Dendritic cell treated with granulocyte-macrophage colony-stimulating factor and Interleukin-4, amounts not matched to agents 40 ng/mL and 50 ng/mL, for 4 days (primary cell): ENCODE results near the gene FOXE1.

Experiments used
- H3K27ac Mint-ChIP-seq: one replicate; pipeline ENCODE4 v1.8.0; 2022; ENCODE audit warnings: mild to moderate bottlenecking, mixed read lengths
- H3K27me3 Mint-ChIP-seq: one replicate; pipeline ENCODE4 v1.8.0; 2022; ENCODE audit warnings: mild to moderate bottlenecking, mixed read lengths
- H3K36me3 Mint-ChIP-seq: one replicate; pipeline ENCODE4 v1.8.0; 2022; ENCODE audit warnings: low read depth, mixed read lengths
- H3K4me1 Mint-ChIP-seq: one replicate; pipeline ENCODE4 v1.8.0; 2022; ENCODE audit warnings: low read depth, mixed read lengths
- H3K4me3 Mint-ChIP-seq: one replicate; pipeline ENCODE4 v1.8.0; 2022; ENCODE audit warnings: mild to moderate bottlenecking, moderate library complexity, mixed read lengths
- H3K9me3 Mint-ChIP-seq: one replicate; pipeline ENCODE4 v1.8.0; 2022; ENCODE audit warnings: mixed read lengths
- intact Hi-C: fragments of 100-400 bp; cut with micrococcal nuclease; formaldehyde crosslinking; loops from one replicate; pipeline ENCODE4 v1.15.0; 2022

The FOXE1 gene

GRCh38 chr9:97831843-97832636 lies 21.0 kb upstream of the FOXE1 start:
- peaks cover 18% of the 10 kb centered on the region for H3K4me1 Mint-ChIP-seq
- H3K9me3 Mint-ChIP-seq: no peaks in the 10 kb centered on the region
- peaks cover 54% of the 10 kb centered on the region for H3K27me3 Mint-ChIP-seq
- H3K4me3 Mint-ChIP-seq: no peak overlapping the region
- H3K36me3 Mint-ChIP-seq: no peaks in the 10 kb centered on the region
- intact Hi-C loops: no loop called here
- no peak overlapping the region for H3K27ac Mint-ChIP-seq

GRCh38 chr9:97840521-97840920 lies 12.5 kb upstream of the FOXE1 start:
- H3K27me3 Mint-ChIP-seq: peaks cover 69% of the 10 kb centered on the region
- no peak overlapping the region for H3K27ac Mint-ChIP-seq
- no peaks in the 10 kb centered on the region for H3K4me1 Mint-ChIP-seq
- no peaks in the 10 kb centered on the region for H3K36me3 Mint-ChIP-seq
- no peaks in the 10 kb centered on the region for H3K9me3 Mint-ChIP-seq
- intact Hi-C loops: no loop called here
- H3K4me3 Mint-ChIP-seq: no peak overlapping the region

- no peaks in the 10 kb centered on the region for H3K9me3 Mint-ChIP-seq
Measured at GRCh38 chr9:97842960-97843359, 10.1 kb upstream of the FOXE1 start.

GRCh38 chr9:97845130-97845529 lies 7.9 kb upstream of the FOXE1 start:
- Mint-ChIP-seq H3K27ac (no peak overlapping the region), H3K4me3 (no peak overlapping the region), H3K4me1 (peaks cover 15% of the 10 kb centered on the region), H3K27me3 (peaks cover 85% of the 10 kb centered on the region), H3K36me3 (no peaks in the 10 kb centered on the region), H3K9me3 (no peaks in the 10 kb centered on the region)
- intact Hi-C loops: no loop called here

More at GRCh38 chr9:97842960-97843359, 10.1 kb upstream of the FOXE1 start:
- intact Hi-C loops: no loop called here
- H3K4me1 Mint-ChIP-seq: peaks cover 8% of the 10 kb centered on the region
- no peaks in the 10 kb centered on the region for H3K36me3 Mint-ChIP-seq
- H3K27me3 Mint-ChIP-seq: peaks cover 75% of the 10 kb centered on the region
- no peak overlapping the region for H3K27ac Mint-ChIP-seq
- no peak overlapping the region for H3K4me3 Mint-ChIP-seq

- intact Hi-C loops: no loop called here
- no peak overlapping the region for H3K27ac Mint-ChIP-seq
Measured at GRCh38 chr9:97845763-97846162, 7.3 kb upstream of the FOXE1 start.

GRCh38 chr9:97846347-97846746 lies 6.7 kb upstream of the FOXE1 start:
- H3K4me1 Mint-ChIP-seq: peaks cover 15% of the 10 kb centered on the region
- no peaks in the 10 kb centered on the region for H3K9me3 Mint-ChIP-seq
- H3K27me3 Mint-ChIP-seq: peaks cover 87% of the 10 kb centered on the region
- intact Hi-C loops: no loop called here
- H3K27ac Mint-ChIP-seq: no peak overlapping the region
- H3K4me3 Mint-ChIP-seq: no peak overlapping the region
- no peaks in the 10 kb centered on the region for H3K36me3 Mint-ChIP-seq

More at GRCh38 chr9:97845763-97846162, 7.3 kb upstream of the FOXE1 start:
- no peaks in the 10 kb centered on the region for H3K36me3 Mint-ChIP-seq
- peaks cover 86% of the 10 kb centered on the region for H3K27me3 Mint-ChIP-seq
- peaks cover 15% of the 10 kb centered on the region for H3K4me1 Mint-ChIP-seq
- H3K9me3 Mint-ChIP-seq: no peaks in the 10 kb centered on the region
- no peak overlapping the region for H3K4me3 Mint-ChIP-seq

GRCh38 chr9:97847474-97848214 lies 5.4 kb upstream of the FOXE1 start:
- no peaks in the 10 kb centered on the region for H3K9me3 Mint-ChIP-seq
- intact Hi-C loops: no loop called here
- peaks cover 15% of the 10 kb centered on the region for H3K4me1 Mint-ChIP-seq
- H3K27me3 Mint-ChIP-seq: peaks cover 91% of the 10 kb centered on the region
- no peaks in the 10 kb centered on the region for H3K36me3 Mint-ChIP-seq
- no peak overlapping the region for H3K4me3 Mint-ChIP-seq
- H3K27ac Mint-ChIP-seq: no peak overlapping the region

GRCh38 chr9:97848215-97848479 lies 4.9 kb upstream of the FOXE1 start:
- no peaks in the 10 kb centered on the region for H3K9me3 Mint-ChIP-seq
- H3K36me3 Mint-ChIP-seq: no peaks in the 10 kb centered on the region
- H3K27ac Mint-ChIP-seq: no peak overlapping the region
- H3K4me1 Mint-ChIP-seq: peaks cover 17% of the 10 kb centered on the region
- peaks cover 89% of the 10 kb centered on the region for H3K27me3 Mint-ChIP-seq
- peak overlapping the region; percentile 40 for H3K4me3 Mint-ChIP-seq
- intact Hi-C loops: no loop called here

GRCh38 chr9:97848480-97849237 lies 4.4 kb upstream of the FOXE1 start:
- Mint-ChIP-seq H3K27ac (no peak overlapping the region), H3K4me1 (peaks cover 20% of the 10 kb centered on the region), H3K27me3 (peaks cover 89% of the 10 kb centered on the region), H3K4me3 (peak overlapping the region; percentile 72), H3K36me3 (no peaks in the 10 kb centered on the region), H3K9me3 (no peaks in the 10 kb centered on the region)
- intact Hi-C loops: no loop called here

- Mint-ChIP-seq H3K4me1 (peaks cover 26% of the 10 kb centered on the region), H3K27ac (no peak overlapping the region), H3K4me3 (no peak overlapping the region), H3K9me3 (no peaks in the 10 kb centered on the region), H3K36me3 (no peaks in the 10 kb centered on the region), H3K27me3 (peaks cover 91% of the 10 kb centered on the region)
- intact Hi-C loops: no loop called here
Measured at GRCh38 chr9:97849980-97850379, 3.0 kb upstream of the FOXE1 start.

- H3K27me3 Mint-ChIP-seq: peaks cover 91% of the 10 kb centered on the region
- intact Hi-C loops: no loop called here
- no peaks in the 10 kb centered on the region for H3K9me3 Mint-ChIP-seq
- no peak overlapping the region for H3K27ac Mint-ChIP-seq
- H3K4me1 Mint-ChIP-seq: peaks cover 26% of the 10 kb centered on the region
- H3K4me3 Mint-ChIP-seq: no peak overlapping the region
- H3K36me3 Mint-ChIP-seq: no peaks in the 10 kb centered on the region
Measured at GRCh38 chr9:97850746-97851445, 2.1 kb upstream of the FOXE1 start.

GRCh38 chr9:97851446-97851883 lies 1.6 kb upstream of the FOXE1 start:
- intact Hi-C loops: no loop called here
- Mint-ChIP-seq H3K27me3 (peaks cover 91% of the 10 kb centered on the region), H3K4me1 (peaks cover 26% of the 10 kb centered on the region), H3K27ac (no peak overlapping the region), H3K4me3 (no peak overlapping the region), H3K9me3 (no peaks in the 10 kb centered on the region), H3K36me3 (no peaks in the 10 kb centered on the region)

GRCh38 chr9:97852001-97852398 lies 1.0 kb upstream of the FOXE1 start:
- H3K4me3 Mint-ChIP-seq: no peak overlapping the region
- H3K36me3 Mint-ChIP-seq: no peaks in the 10 kb centered on the region
- H3K27me3 Mint-ChIP-seq: peaks cover 89% of the 10 kb centered on the region
- no peak overlapping the region for H3K27ac Mint-ChIP-seq
- no peaks in the 10 kb centered on the region for H3K9me3 Mint-ChIP-seq
- H3K4me1 Mint-ChIP-seq: peaks cover 27% of the 10 kb centered on the region
- intact Hi-C loops: no loop called here
